ENCODE measurements around the gene JPH3. TPM values are rescaled to one million over a fixed set of nuclear protein-coding genes. Genes with fewer than 3 reads are reported as not detected.

Gene JPH3
- total RNA-seq, 6 donors from 2014 or later = 0.24 TPM; not detected in 5

GRCh38 chr16:87695534-87695933, 93.2 kb downstream of the JPH3 start:
- Histone ChIP-seq H3K27ac (no peak overlapping the region), H3K4me3 (no peak overlapping the region), H3K4me1 (no peaks in the 10 kb centered on the region), H3K9me3 (no peaks in the 10 kb centered on the region), H3K36me3 (peaks cover 0 to 30% (median 18%) of the 10 kb centered on the region in 4 donors), H3K27me3 (no peaks in the 10 kb centered on the region)
- no peak for TF ChIP-seq EP300 (IDR thresholded peaks at IDR 0.05)
- DNase-seq = peak in 1 of 2 donors; percentile 66
- no peak for ATAC-seq (ENCODE audit: low FRiP score in 2 of 2)
- 95 to 97% methylated on average over 10 to 12 of the region's 12 CpGs for WGBS, 2 donors

- no peak overlapping the region for H3K27ac ChIP-seq
- no peak for DNase-seq
Observed at GRCh38 chr16:87696726-87697125, 94.4 kb downstream of the JPH3 start.

GRCh38 chr16:87697256-87697655, 94.9 kb downstream of the JPH3 start:
- no peak for TF ChIP-seq POLR2AphosphoS5 (IDR thresholded peaks at IDR 0.05)
- no peak for TF ChIP-seq CTCF (IDR thresholded peaks at IDR 0.05)
- TF ChIP-seq POLR2A (IDR thresholded peaks at IDR 0.05) = no peak
- no peak for TF ChIP-seq EP300 (IDR thresholded peaks at IDR 0.05)
- H3K36me3 ChIP-seq = peaks cover 0 to 43% (median 22%) of the 10 kb centered on the region in 4 donors
- WGBS, 2 donors = 90 to 96% methylated on average over 18 to 21 of the region's 21 CpGs
- ATAC-seq (ENCODE audit: low FRiP score in 2 of 2) (no peak), DNase-seq (peak in 1 of 2 donors; percentile 70)
- H3K27me3 ChIP-seq = no peaks in the 10 kb centered on the region
- H3K27ac ChIP-seq = no peak overlapping the region
- no peaks in the 10 kb centered on the region for H3K4me1 ChIP-seq
- no peaks in the 10 kb centered on the region for H3K9me3 ChIP-seq
- H3K4me3 ChIP-seq = no peak overlapping the region

More at GRCh38 chr16:87696726-87697125, 94.4 kb downstream of the JPH3 start:
- no peak for ATAC-seq (ENCODE audit: low FRiP score in 2 of 2)
- WGBS, 2 donors = 61 to 81% methylated on average over 6 to 18 of the region's 18 CpGs
- no peaks in the 10 kb centered on the region for H3K9me3 ChIP-seq
- TF ChIP-seq POLR2AphosphoS5 (IDR thresholded peaks at IDR 0.05) (no peak), POLR2A (IDR thresholded peaks at IDR 0.05) (no peak), CTCF (IDR thresholded peaks at IDR 0.05) (no peak), EP300 (IDR thresholded peaks at IDR 0.05) (no peak)
- H3K4me3 ChIP-seq = no peak overlapping the region
- H3K4me1 ChIP-seq = no peaks in the 10 kb centered on the region
- peaks cover 0 to 38% (median 21%) of the 10 kb centered on the region in 4 donors for H3K36me3 ChIP-seq
- no peaks in the 10 kb centered on the region for H3K27me3 ChIP-seq

GRCh38 chr16:87697792-87698191, 95.5 kb downstream of the JPH3 start:
- Histone ChIP-seq H3K9me3 (no peaks in the 10 kb centered on the region), H3K36me3 (peaks cover 4 to 49% (median 25%) of the 10 kb centered on the region in 4 donors), H3K27ac (no peak overlapping the region), H3K4me3 (no peak overlapping the region), H3K4me1 (no peaks in the 10 kb centered on the region), H3K27me3 (no peaks in the 10 kb centered on the region)
- DNase-seq = peak in 1 of 2 donors; percentile 63
- TF ChIP-seq POLR2AphosphoS5 (IDR thresholded peaks at IDR 0.05) (no peak), EP300 (IDR thresholded peaks at IDR 0.05) (no peak), CTCF (IDR thresholded peaks at IDR 0.05) (no peak), POLR2A (IDR thresholded peaks at IDR 0.05) (no peak)
- no peak for ATAC-seq (ENCODE audit: low FRiP score in 2 of 2)
- WGBS, 2 donors = 93 to 94% methylated on average over 14 of the region's 14 CpGs

GRCh38 chr16:87698241-87698640, 95.9 kb downstream of the JPH3 start:
- WGBS, 2 donors = 89 to 96% methylated on average over 6 to 7 of the region's 7 CpGs
- ATAC-seq (ENCODE audit: low FRiP score in 2 of 2) (no peak), DNase-seq (no peak)
- Histone ChIP-seq H3K27me3 (no peaks in the 10 kb centered on the region), H3K36me3 (peaks cover 8 to 53% (median 29%) of the 10 kb centered on the region in 4 donors), H3K9me3 (no peaks in the 10 kb centered on the region), H3K27ac (no peak overlapping the region), H3K4me1 (no peaks in the 10 kb centered on the region), H3K4me3 (no peak overlapping the region)
- no peak for TF ChIP-seq CTCF (IDR thresholded peaks at IDR 0.05)
- no peak for TF ChIP-seq POLR2AphosphoS5 (IDR thresholded peaks at IDR 0.05)
- no peak for TF ChIP-seq POLR2A (IDR thresholded peaks at IDR 0.05)
- no peak for TF ChIP-seq EP300 (IDR thresholded peaks at IDR 0.05)
